ENCODE results near the gene SPTA1. TPM values are rescaled to one million over a fixed set of nuclear protein-coding genes. Genes with fewer than 3 reads are reported as not detected.

SPTA1 gene
- polyA plus RNA-seq, 1 donor (not counting 4 experiments of a cell fraction or from before 2014, with no cell fraction given) = not detected

DNA sequence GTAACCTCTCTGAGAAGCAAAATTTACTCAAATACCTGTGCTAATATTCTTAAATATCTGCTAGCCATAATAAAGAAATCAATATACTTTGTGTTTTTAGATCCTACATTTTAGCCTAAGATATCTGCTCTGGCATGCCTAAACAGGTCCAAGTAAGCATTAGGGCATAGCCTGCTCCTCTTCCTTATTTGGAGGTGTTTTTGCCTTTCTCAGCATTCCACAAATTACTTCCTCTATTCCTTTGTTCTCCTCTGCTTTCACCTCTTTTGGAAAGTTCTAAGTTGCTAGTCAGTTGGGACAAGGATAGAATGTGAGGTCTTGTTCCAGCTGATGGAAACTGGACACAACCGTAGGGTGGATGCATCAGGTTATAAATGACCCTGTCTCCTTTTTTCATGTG lies 99.6 kb downstream of the SPTA1 start:
- Histone ChIP-seq H3K79me2 (ENCODE audit: control insufficient read depth, insufficient read depth, low read length) (no peaks in the 10 kb centered on the region), H2AFZ (ENCODE audit: control insufficient read depth, low read length) (no peak overlapping the region), H3K9ac (ENCODE audit: control insufficient read depth, extremely low read depth, insufficient read depth, low read length) (no peak overlapping the region), H3K36me3 (ENCODE audit: control insufficient read depth in 2 of 2, extremely low read depth in 1 of 2, insufficient read depth in 2 of 2, low read length in 2 of 2) (no peaks in the 10 kb centered on the region), H3K4me2 (ENCODE audit: control insufficient read depth, extremely low read depth, insufficient read depth, low read depth, low read length) (no peak overlapping the region), H4K20me1 (ENCODE audit: control insufficient read depth, extremely low read depth, insufficient read depth, low read length) (no peaks in the 10 kb centered on the region), H3K9me1 (ENCODE audit: control insufficient read depth, extremely low read depth, insufficient read depth, low read length) (no peaks in the 10 kb centered on the region), H3K27ac (ENCODE audit: control insufficient read depth, insufficient read depth, low read length) (no peak overlapping the region), H3K4me3 (ENCODE audit: control insufficient read depth in 2 of 3, extremely low read depth in 1 of 3, insufficient read depth in 2 of 3, low read depth in 1 of 3, low read length in 3 of 3) (no peak overlapping the region), H3K4me1 (ENCODE audit: control insufficient read depth, extremely low read depth, insufficient read depth, low read length) (no peaks in the 10 kb centered on the region), H3K9me3 (ENCODE audit: control insufficient read depth, low read depth, low read length) (no peaks in the 10 kb centered on the region), H3K27me3 (ENCODE audit: control insufficient read depth, extremely low read depth, insufficient read depth, low read length) (no peaks in the 10 kb centered on the region)
- FAIRE-seq (no peak), DNase-seq (ENCODE audit: low read depth, low spot score) (no peak)
- dilution Hi-C loops (cut with MboI; ENCODE audit: extremely low pct_ligation_motif_present, low sequenced_read_pairs) = no loop called here
- TF ChIP-seq, protein P1, sequence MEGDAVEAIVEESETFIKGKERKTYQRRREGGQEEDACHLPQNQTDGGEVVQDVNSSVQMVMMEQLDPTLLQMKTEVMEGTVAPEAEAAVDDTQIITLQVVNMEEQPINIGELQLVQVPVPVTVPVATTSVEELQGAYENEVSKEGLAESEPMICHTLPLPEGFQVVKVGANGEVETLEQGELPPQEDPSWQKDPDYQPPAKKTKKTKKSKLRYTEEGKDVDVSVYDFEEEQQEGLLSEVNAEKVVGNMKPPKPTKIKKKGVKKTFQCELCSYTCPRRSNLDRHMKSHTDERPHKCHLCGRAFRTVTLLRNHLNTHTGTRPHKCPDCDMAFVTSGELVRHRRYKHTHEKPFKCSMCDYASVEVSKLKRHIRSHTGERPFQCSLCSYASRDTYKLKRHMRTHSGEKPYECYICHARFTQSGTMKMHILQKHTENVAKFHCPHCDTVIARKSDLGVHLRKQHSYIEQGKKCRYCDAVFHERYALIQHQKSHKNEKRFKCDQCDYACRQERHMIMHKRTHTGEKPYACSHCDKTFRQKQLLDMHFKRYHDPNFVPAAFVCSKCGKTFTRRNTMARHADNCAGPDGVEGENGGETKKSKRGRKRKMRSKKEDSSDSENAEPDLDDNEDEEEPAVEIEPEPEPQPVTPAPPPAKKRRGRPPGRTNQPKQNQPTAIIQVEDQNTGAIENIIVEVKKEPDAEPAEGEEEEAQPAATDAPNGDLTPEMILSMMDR (optimal IDR thresholded peaks at IDR 0.05 in 1 of 3, IDR thresholded peaks at IDR 0.05 in 1 of 3, conservative IDR thresholded peaks at IDR 0.05 in 1 of 3; ENCODE audit: extremely low read depth in 1 of 3, insufficient read depth in 2 of 3, low read length in 3 of 3) = no peak
- TF ChIP-seq EZH2 (IDR thresholded peaks at IDR 0.05; ENCODE audit: low read length) = no peak

GRCh38 chr1:158583962-158584361 lies 102.6 kb downstream of the SPTA1 start:
- dilution Hi-C loops (cut with MboI; ENCODE audit: extremely low pct_ligation_motif_present, low sequenced_read_pairs) = no loop called here
- no peak overlapping the region for H3K4me2 ChIP-seq (ENCODE audit: control insufficient read depth, extremely low read depth, insufficient read depth, low read depth, low read length)
- no peaks in the 10 kb centered on the region for H3K9me3 ChIP-seq (ENCODE audit: control insufficient read depth, low read depth, low read length)
- no peak overlapping the region for H3K9ac ChIP-seq (ENCODE audit: control insufficient read depth, extremely low read depth, insufficient read depth, low read length)
- no peak overlapping the region for H3K4me3 ChIP-seq (ENCODE audit: control insufficient read depth in 2 of 3, extremely low read depth in 1 of 3, insufficient read depth in 2 of 3, low read depth in 1 of 3, low read length in 3 of 3)
- no peaks in the 10 kb centered on the region for H3K9me1 ChIP-seq (ENCODE audit: control insufficient read depth, extremely low read depth, insufficient read depth, low read length)
- H3K27ac ChIP-seq (ENCODE audit: control insufficient read depth, insufficient read depth, low read length) = no peak overlapping the region
- no peaks in the 10 kb centered on the region for H4K20me1 ChIP-seq (ENCODE audit: control insufficient read depth, extremely low read depth, insufficient read depth, low read length)
- no peak overlapping the region for H2AFZ ChIP-seq (ENCODE audit: control insufficient read depth, low read length)
- no peaks in the 10 kb centered on the region for H3K4me1 ChIP-seq (ENCODE audit: control insufficient read depth, extremely low read depth, insufficient read depth, low read length)
- TF ChIP-seq EZH2 (IDR thresholded peaks at IDR 0.05; ENCODE audit: low read length) = no peak
- TF ChIP-seq, protein P1 (optimal IDR thresholded peaks at IDR 0.05 in 1 of 3, IDR thresholded peaks at IDR 0.05 in 1 of 3, conservative IDR thresholded peaks at IDR 0.05 in 1 of 3; ENCODE audit: extremely low read depth in 1 of 3, insufficient read depth in 2 of 3, low read length in 3 of 3) = no peak
- H3K27me3 ChIP-seq (ENCODE audit: control insufficient read depth, extremely low read depth, insufficient read depth, low read length) = no peaks in the 10 kb centered on the region
- DNase-seq (ENCODE audit: low read depth, low spot score) = no peak
- no peaks in the 10 kb centered on the region for H3K79me2 ChIP-seq (ENCODE audit: control insufficient read depth, insufficient read depth, low read length)
- H3K36me3 ChIP-seq (ENCODE audit: control insufficient read depth in 2 of 2, extremely low read depth in 1 of 2, insufficient read depth in 2 of 2, low read length in 2 of 2) = no peaks in the 10 kb centered on the region
- FAIRE-seq = no peak
